ENCODE data around the gene MCOLN1.

Gene MCOLN1

DNA sequence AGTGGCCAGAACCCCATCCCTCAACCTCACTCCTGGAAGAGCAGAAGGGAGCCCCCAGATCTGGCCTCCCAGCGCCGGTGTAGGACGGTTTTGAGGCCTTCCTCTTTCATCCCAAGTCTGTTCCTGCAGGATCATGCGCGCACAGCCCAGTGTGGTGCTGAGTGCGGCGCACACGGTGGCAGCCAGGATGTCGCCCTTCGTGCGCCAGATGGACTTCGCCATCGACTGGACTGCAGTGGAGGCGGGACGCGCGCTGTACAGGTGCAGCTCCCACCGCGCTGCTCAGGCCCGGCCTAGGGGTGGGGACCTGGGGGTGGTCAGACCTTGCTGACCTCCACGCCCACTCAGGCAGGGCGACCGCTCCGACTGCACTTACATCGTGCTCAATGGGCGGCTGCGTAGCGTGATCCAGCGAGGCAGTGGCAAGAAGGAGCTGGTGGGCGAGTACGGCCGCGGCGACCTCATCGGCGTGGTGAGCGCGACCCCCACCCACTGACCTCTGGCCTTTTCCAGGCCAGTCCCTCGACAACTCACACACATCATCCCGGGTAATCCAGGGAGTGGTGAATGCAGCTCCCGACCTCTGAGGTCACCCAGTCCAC, 27.8 kb downstream of the MCOLN1 start:
- H3K27ac ChIP-seq (ENCODE audit: low read depth, low read length), result no peak overlapping the region
- no peaks in the 10 kb centered on the region for H3K79me2 ChIP-seq (ENCODE audit: control insufficient read depth, insufficient read depth, low read length, poor library complexity)
- H2BK5ac ChIP-seq (ENCODE audit: low read depth, low read length, poor library complexity), result no peak overlapping the region
- no peak overlapping the region for H2BK12ac ChIP-seq (ENCODE audit: low read length)
- no peak for DNase-seq
- no peak overlapping the region for H2AFZ ChIP-seq (ENCODE audit: insufficient read depth, low read length, poor library complexity)
- no peak overlapping the region for H3K14ac ChIP-seq (ENCODE audit: low read length)
- no peak overlapping the region for H2AK5ac ChIP-seq (ENCODE audit: low read length)
- H3K79me1 ChIP-seq (ENCODE audit: low read length), result no peaks in the 10 kb centered on the region
- H4K12ac ChIP-seq (ENCODE audit: low read depth, low read length), result no peak overlapping the region
- H3K23ac ChIP-seq (ENCODE audit: low read length), result no peak overlapping the region
- H3K9me3 ChIP-seq (ENCODE audit: insufficient read depth, low read depth, low read length), result peaks cover 5% of the 10 kb centered on the region
- H2BK120ac ChIP-seq (ENCODE audit: insufficient read depth, low read length, poor library complexity), result no peak overlapping the region
- H4K8ac ChIP-seq (ENCODE audit: low read depth, low read length), result peak overlapping the region; percentile 1
- no peaks in the 10 kb centered on the region for H3K27me3 ChIP-seq (ENCODE audit: insufficient read depth, low read length)
- H4K91ac ChIP-seq (ENCODE audit: low read depth, low read length), result no peak overlapping the region
- no peak overlapping the region for H3K9ac ChIP-seq (ENCODE audit: low read length)
- H3K4me3 ChIP-seq (ENCODE audit: low read depth, low read length), result no peak overlapping the region
- H3K18ac ChIP-seq (ENCODE audit: low read length), result no peak overlapping the region
- H3K4me2 ChIP-seq (ENCODE audit: low read length), result no peak overlapping the region
- H3K4me1 ChIP-seq (ENCODE audit: control insufficient read depth in 1 of 2, insufficient read depth in 2 of 2, low read length in 2 of 2), result peaks cover 0 to 4% of the 10 kb centered on the region in 2 experiments
- H3K4ac ChIP-seq (ENCODE audit: low read depth, low read length), result no peak overlapping the region
- WGBS (ENCODE audit: extremely low coverage, insufficient coverage, insufficient read length), result no CpG with 5 or more reads among the region's 41 CpGs
- peaks cover 21 to 26% of the 10 kb centered on the region in 2 experiments for H3K36me3 ChIP-seq (ENCODE audit: control insufficient read depth in 1 of 2, insufficient read depth in 2 of 2, low read length in 2 of 2)

DNA sequence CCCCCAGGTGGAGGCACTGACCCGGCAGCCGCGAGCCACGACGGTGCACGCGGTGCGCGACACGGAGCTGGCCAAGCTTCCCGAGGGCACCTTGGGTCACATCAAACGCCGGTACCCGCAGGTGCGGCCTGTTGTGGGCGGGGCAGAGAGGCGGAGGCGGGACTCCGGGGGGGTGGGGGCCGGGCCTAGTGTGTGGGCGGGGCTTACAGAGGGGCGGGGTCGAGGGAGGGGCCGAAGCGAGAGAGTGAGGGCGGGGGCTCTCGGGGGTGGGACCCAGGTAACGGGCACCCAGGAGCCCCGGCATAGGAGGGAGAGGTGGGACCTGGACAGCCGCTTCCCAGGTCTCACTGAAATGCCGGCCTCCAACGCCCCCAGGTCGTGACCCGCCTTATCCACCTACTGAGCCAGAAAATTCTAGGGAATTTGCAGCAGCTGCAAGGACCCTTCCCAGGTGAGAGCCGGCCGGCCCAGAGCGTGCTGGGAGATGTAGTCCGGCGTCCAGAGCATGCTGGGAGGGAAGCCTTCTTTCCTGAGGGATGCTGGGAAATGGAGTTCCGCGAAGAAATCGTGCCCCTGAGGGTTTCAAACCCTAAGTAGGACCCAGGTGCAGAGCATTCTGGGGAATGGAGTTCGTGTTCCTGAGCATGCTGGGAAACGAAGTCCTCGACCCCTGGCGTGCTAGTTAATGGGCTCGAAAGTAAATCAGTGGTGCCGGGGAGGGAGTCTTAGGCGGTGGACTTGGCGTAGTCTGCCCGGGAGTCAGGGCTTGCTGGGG, 28.8 kb downstream of the MCOLN1 start:
- peak overlapping the region; percentile 60 for H3K4me2 ChIP-seq (ENCODE audit: low read length)
- whole genome bisulfite sequencing (ENCODE audit: extremely low coverage, insufficient coverage, insufficient read length), result no CpG with 5 or more reads among the region's 51 CpGs
- H3K79me1 ChIP-seq (ENCODE audit: low read length), result no peaks in the 10 kb centered on the region
- no peak overlapping the region for H3K4ac ChIP-seq (ENCODE audit: low read depth, low read length)
- peaks cover 28% of the 10 kb centered on the region in 2 experiments for H3K36me3 ChIP-seq (ENCODE audit: control insufficient read depth in 1 of 2, insufficient read depth in 2 of 2, low read length in 2 of 2)
- no peak overlapping the region for H2BK12ac ChIP-seq (ENCODE audit: low read length)
- H3K9me3 ChIP-seq (ENCODE audit: insufficient read depth, low read depth, low read length), result peaks cover 5% of the 10 kb centered on the region
- H3K79me2 ChIP-seq (ENCODE audit: control insufficient read depth, insufficient read depth, low read length, poor library complexity), result no peaks in the 10 kb centered on the region
- H3K14ac ChIP-seq (ENCODE audit: low read length), result no peak overlapping the region
- H4K12ac ChIP-seq (ENCODE audit: low read depth, low read length), result no peak overlapping the region
- no peaks in the 10 kb centered on the region for H3K27me3 ChIP-seq (ENCODE audit: insufficient read depth, low read length)
- no peak overlapping the region for H3K27ac ChIP-seq (ENCODE audit: low read depth, low read length)
- no peak overlapping the region for H3K18ac ChIP-seq (ENCODE audit: low read length)
- DNase-seq, result peak; percentile 84
- H2BK5ac ChIP-seq (ENCODE audit: low read depth, low read length, poor library complexity), result no peak overlapping the region
- H3K4me1 ChIP-seq (ENCODE audit: control insufficient read depth in 1 of 2, insufficient read depth in 2 of 2, low read length in 2 of 2), result peaks cover 0 to 4% of the 10 kb centered on the region in 2 experiments
- H3K9ac ChIP-seq (ENCODE audit: low read length), result no peak overlapping the region
- no peak overlapping the region for H2AFZ ChIP-seq (ENCODE audit: insufficient read depth, low read length, poor library complexity)
- H2BK120ac ChIP-seq (ENCODE audit: insufficient read depth, low read length, poor library complexity), result no peak overlapping the region
- peak overlapping the region; percentile 68 for H4K8ac ChIP-seq (ENCODE audit: low read depth, low read length)
- no peak overlapping the region for H4K91ac ChIP-seq (ENCODE audit: low read depth, low read length)
- peak overlapping the region; percentile 71 for H3K4me3 ChIP-seq (ENCODE audit: low read depth, low read length)
- H2AK5ac ChIP-seq (ENCODE audit: low read length), result no peak overlapping the region
- no peak overlapping the region for H3K23ac ChIP-seq (ENCODE audit: low read length)

DNA sequence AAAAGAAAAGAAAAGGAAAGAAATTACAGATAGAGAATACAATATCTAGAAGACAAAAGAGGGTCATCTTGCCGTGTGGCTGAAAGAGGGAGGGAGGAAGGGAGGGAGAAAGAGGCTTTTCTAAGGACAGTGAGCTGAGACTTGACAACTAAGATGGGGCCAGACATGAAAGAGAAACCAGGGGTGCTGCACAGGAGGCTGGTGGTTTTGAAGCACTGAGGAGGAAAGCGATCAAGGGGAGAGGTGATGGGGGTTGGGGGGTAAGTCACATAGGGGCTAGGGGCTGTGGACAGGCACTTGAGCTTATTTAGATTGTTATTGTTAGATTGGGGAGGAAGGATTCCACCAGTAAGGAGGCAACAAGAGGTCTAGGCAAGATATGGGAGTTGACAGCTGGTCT, 30.4 kb downstream of the MCOLN1 start:
- WGBS (ENCODE audit: extremely low coverage, insufficient coverage, insufficient read length), result no CpG with 5 or more reads among the region's 2 CpGs

DNA sequence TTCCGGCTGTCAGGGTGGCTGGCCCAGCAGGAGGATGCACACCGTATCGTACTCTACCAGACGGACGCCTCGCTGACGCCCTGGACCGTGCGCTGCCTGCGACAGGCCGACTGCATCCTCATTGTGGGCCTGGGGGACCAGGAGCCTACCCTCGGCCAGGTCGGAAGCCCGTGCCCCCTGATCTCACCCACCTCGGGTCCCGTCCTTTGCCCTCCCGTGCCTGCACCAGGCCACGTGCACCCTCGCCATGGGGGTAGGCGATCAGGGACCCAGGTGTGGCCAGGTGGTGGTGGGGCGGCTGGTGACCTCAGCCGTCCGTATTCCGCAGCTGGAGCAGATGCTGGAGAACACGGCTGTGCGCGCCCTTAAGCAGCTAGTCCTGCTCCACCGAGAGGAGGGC, 32.1 kb downstream of the MCOLN1 start:
- no peak overlapping the region for H2BK12ac ChIP-seq (ENCODE audit: low read length)
- H3K79me2 ChIP-seq (ENCODE audit: control insufficient read depth, insufficient read depth, low read length, poor library complexity), result no peaks in the 10 kb centered on the region
- peaks cover 14% of the 10 kb centered on the region for H3K9me3 ChIP-seq (ENCODE audit: insufficient read depth, low read depth, low read length)
- H3K18ac ChIP-seq (ENCODE audit: low read length), result no peak overlapping the region
- H3K4me2 ChIP-seq (ENCODE audit: low read length), result no peak overlapping the region
- no peak overlapping the region for H2AK5ac ChIP-seq (ENCODE audit: low read length)
- H3K4me1 ChIP-seq (ENCODE audit: control insufficient read depth in 1 of 2, insufficient read depth in 2 of 2, low read length in 2 of 2), result peaks cover 0 to 4% of the 10 kb centered on the region in 2 experiments
- H4K12ac ChIP-seq (ENCODE audit: low read depth, low read length), result no peak overlapping the region
- H4K8ac ChIP-seq (ENCODE audit: low read depth, low read length), result no peak overlapping the region
- H3K36me3 ChIP-seq (ENCODE audit: control insufficient read depth in 1 of 2, insufficient read depth in 2 of 2, low read length in 2 of 2), result peaks cover 54 to 55% of the 10 kb centered on the region in 2 experiments
- no peak overlapping the region for H3K23ac ChIP-seq (ENCODE audit: low read length)
- no peak overlapping the region for H3K4me3 ChIP-seq (ENCODE audit: low read depth, low read length)
- no peak overlapping the region for H3K9ac ChIP-seq (ENCODE audit: low read length)
- DNase-seq, result no peak
- H3K79me1 ChIP-seq (ENCODE audit: low read length), result no peaks in the 10 kb centered on the region
- no peak overlapping the region for H3K4ac ChIP-seq (ENCODE audit: low read depth, low read length)
- WGBS (ENCODE audit: extremely low coverage, insufficient coverage, insufficient read length), result no CpG with 5 or more reads among the region's 28 CpGs
- H4K91ac ChIP-seq (ENCODE audit: low read depth, low read length), result no peak overlapping the region
- no peak overlapping the region for H3K14ac ChIP-seq (ENCODE audit: low read length)
- H2AFZ ChIP-seq (ENCODE audit: insufficient read depth, low read length, poor library complexity), result no peak overlapping the region
- H3K27ac ChIP-seq (ENCODE audit: low read depth, low read length), result no peak overlapping the region
- H3K27me3 ChIP-seq (ENCODE audit: insufficient read depth, low read length), result no peaks in the 10 kb centered on the region
- H2BK120ac ChIP-seq (ENCODE audit: insufficient read depth, low read length, poor library complexity), result no peak overlapping the region
- H2BK5ac ChIP-seq (ENCODE audit: low read depth, low read length, poor library complexity), result no peak overlapping the region

More for the DNA sequence above, 30.4 kb downstream of the MCOLN1 start:
- H3K36me3 ChIP-seq (ENCODE audit: control insufficient read depth in 1 of 2, insufficient read depth in 2 of 2, low read length in 2 of 2), result peaks cover 42 to 43% of the 10 kb centered on the region in 2 experiments
- no peaks in the 10 kb centered on the region for H3K27me3 ChIP-seq (ENCODE audit: insufficient read depth, low read length)
- no peaks in the 10 kb centered on the region for H3K79me2 ChIP-seq (ENCODE audit: control insufficient read depth, insufficient read depth, low read length, poor library complexity)
- H3K4me1 ChIP-seq (ENCODE audit: control insufficient read depth in 1 of 2, insufficient read depth in 2 of 2, low read length in 2 of 2), result peaks cover 0 to 4% of the 10 kb centered on the region in 2 experiments
- H3K4ac ChIP-seq (ENCODE audit: low read depth, low read length), result no peak overlapping the region
- peaks cover 8% of the 10 kb centered on the region for H3K9me3 ChIP-seq (ENCODE audit: insufficient read depth, low read depth, low read length)
- H2AK5ac ChIP-seq (ENCODE audit: low read length), result no peak overlapping the region
- no peak overlapping the region for H2BK120ac ChIP-seq (ENCODE audit: insufficient read depth, low read length, poor library complexity)
- no peak overlapping the region for H3K23ac ChIP-seq (ENCODE audit: low read length)
- DNase-seq, result no peak
- H4K91ac ChIP-seq (ENCODE audit: low read depth, low read length), result no peak overlapping the region
- no peak overlapping the region for H3K9ac ChIP-seq (ENCODE audit: low read length)
- no peak overlapping the region for H3K27ac ChIP-seq (ENCODE audit: low read depth, low read length)
- no peak overlapping the region for H3K4me2 ChIP-seq (ENCODE audit: low read length)
- H4K12ac ChIP-seq (ENCODE audit: low read depth, low read length), result no peak overlapping the region
- no peak overlapping the region for H2BK5ac ChIP-seq (ENCODE audit: low read depth, low read length, poor library complexity)
- no peak overlapping the region for H3K18ac ChIP-seq (ENCODE audit: low read length)
- no peak overlapping the region for H4K8ac ChIP-seq (ENCODE audit: low read depth, low read length)
- H3K14ac ChIP-seq (ENCODE audit: low read length), result no peak overlapping the region
- H2AFZ ChIP-seq (ENCODE audit: insufficient read depth, low read length, poor library complexity), result no peak overlapping the region
- no peak overlapping the region for H2BK12ac ChIP-seq (ENCODE audit: low read length)
- H3K79me1 ChIP-seq (ENCODE audit: low read length), result no peaks in the 10 kb centered on the region
- no peak overlapping the region for H3K4me3 ChIP-seq (ENCODE audit: low read depth, low read length)
